ENCODE measurements around the gene CD74. TPM values are rescaled to one million over a fixed set of nuclear protein-coding genes. Genes with fewer than 3 reads are reported as not detected.

The CD74 gene
- total and polyA plus RNA-seq, 2 of the 13 experiments (the other 11 are each of a cell fraction or from before 2014, with no cell fraction given), result 34.1 to 84.4 TPM

DNA sequence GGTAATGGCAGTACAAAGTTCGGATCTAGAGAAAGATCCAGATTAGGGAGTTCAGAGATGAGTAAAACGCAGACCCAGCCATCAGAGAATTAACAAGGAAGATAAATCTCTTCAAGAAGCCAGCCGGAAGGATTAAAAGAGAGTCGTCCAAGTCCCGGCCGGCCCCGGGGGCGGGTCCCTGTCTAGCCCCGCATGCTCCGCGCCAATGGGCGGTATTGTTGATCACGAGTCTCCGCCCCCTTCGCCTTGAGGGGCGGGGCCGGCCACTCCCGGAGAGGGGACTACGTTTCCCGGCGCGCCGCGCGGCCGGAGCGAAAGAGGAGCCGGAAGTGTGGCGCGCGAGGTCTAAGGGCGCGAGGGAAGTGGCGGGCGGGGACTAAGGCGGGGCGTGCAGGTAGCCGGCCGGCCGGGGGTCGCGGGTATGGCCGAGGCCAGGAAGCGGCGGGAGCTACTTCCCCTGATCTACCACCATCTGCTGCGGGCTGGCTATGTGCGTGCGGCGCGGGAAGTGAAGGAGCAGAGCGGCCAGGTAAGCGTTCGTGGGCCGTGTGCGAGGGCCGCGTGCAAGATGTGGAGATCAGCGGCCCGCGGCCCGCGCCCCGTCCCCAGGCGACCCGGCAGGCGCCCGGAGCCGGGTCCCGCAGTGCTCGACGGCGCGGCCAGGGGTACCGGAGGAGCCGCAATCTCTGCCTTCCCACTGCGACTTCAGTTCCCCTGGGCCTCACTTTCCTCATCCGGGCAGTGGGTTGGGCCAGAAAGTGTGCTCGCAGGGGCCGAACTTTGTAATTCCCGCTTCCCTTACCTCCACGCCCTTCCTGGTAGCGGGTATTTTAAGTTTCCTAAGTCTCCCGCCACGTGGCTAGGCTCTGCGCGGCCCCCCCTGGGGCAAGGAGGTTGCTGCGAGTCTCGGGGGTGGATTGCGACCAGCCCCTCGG, 55.1 kb downstream of the CD74 start, which contains the start of gene TCOF1 (continued):
- TF ChIP-seq, protein P1, sequence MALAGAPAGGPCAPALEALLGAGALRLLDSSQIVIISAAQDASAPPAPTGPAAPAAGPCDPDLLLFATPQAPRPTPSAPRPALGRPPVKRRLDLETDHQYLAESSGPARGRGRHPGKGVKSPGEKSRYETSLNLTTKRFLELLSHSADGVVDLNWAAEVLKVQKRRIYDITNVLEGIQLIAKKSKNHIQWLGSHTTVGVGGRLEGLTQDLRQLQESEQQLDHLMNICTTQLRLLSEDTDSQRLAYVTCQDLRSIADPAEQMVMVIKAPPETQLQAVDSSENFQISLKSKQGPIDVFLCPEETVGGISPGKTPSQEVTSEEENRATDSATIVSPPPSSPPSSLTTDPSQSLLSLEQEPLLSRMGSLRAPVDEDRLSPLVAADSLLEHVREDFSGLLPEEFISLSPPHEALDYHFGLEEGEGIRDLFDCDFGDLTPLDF (CRISPR knock-in tag; IDR thresholded peaks at IDR 0.05), result peak; percentile 86
- TF ChIP-seq NR0B2 (CRISPR knock-in tag; IDR thresholded peaks at IDR 0.05) (no peak), ZNF670 (CRISPR knock-in tag; IDR thresholded peaks at IDR 0.05; ENCODE audit: borderline replicate concordance) (no peak), GABPB1 (CRISPR knock-in tag; IDR thresholded peaks at IDR 0.05) (peak; percentile 97), HNRNPLL (IDR thresholded peaks at IDR 0.05; ENCODE audit: low read depth, low read length, poor library complexity, severe bottlenecking) (peak; percentile 58), SALL1 (CRISPR knock-in tag; IDR thresholded peaks at IDR 0.05) (no peak; the same call in 1 of the 2 replicates), TAF1 (CRISPR knock-in tag; IDR thresholded peaks at IDR 0.05) (peak; percentile 48), ZBTB7B (CRISPR knock-in tag; IDR thresholded peaks at IDR 0.05) (peak; percentile 51; the same call in 1 of the 2 replicates), DRAP1 (CRISPR knock-in tag; IDR thresholded peaks at IDR 0.05) (peak; percentile 91)

All from HepG2 (cell line).